Measurements from ENCODE around the gene NRIP2. TPM values are rescaled to one million over a fixed set of nuclear protein-coding genes. Genes with fewer than 3 reads are reported as not detected.

Gene NRIP2
- total RNA-seq (2022; extraction: Qiagen RNA extraction): not detected in 5 replicates

DNA sequence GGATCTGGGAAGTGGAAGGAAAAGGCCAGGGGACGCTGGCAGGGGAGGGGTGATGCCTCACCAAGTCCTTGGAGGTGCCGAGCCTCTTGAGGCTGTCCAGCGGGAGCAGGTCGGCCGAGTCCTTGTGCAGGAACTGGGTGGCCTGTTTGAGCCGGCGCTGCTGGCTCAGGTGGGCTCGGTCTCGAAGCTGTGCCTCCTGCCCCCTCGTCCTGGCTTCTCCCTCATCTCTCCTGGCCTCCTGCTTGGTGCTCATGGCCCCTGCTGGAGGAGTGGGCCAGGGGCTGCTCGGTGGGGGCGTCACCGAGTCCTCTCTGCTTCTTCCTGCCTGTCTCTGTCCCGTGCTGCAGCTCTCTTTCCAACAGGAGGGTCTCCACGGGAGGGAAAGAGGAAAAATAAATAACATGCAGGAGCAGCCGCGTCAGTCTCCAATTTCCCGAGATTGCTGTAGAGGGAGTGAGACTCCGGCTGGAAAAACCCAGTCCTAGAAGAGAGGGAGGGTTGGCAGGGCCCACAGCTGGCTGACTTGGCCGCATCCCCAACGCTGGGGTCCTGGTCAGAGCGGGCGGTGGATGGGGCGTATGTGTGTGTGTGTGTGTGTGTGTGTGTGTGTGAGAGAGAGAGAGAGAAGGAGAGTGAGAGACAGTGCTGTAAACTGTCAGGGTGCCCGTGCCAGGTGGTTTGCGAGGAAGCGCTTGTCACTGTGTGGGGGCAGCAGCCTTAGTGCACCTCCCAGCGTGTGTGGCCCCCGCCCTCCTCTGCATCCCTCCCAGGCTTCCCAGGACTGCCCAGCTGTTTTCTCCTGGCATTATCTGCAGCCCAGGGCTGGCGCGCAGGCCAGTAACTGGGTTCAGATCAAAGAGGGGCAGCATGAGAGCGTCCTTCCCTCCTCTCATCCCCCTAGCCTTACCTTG lies at the start of gene NRIP2:
Gene NRIP2 (minus strand): TSS at position 455 of the 911 bp plus-strand sequence. CDS start 52 bp downstream, at position 403.

GRCh38 chr12:2877047-2877952 lies 42.5 kb upstream of the NRIP2 start, which contains the start of the genes FOXM1 and RHNO1:
TSS of gene FOXM1 (minus strand) at chr12:2877174. CDS start at chr12:2874478, 2,696 bp downstream.
TSS of gene RHNO1 (plus strand) at chr12:2877223. CDS start at chr12:2885367, 8,144 bp downstream.

GRCh38 chr12:2857021-2857431 lies 22.2 kb upstream of the NRIP2 start, which contains the start of gene TEX52:
TSS of gene TEX52 (minus strand) at chr12:2857039. CDS start at chr12:2857026, 13 bp downstream.

DNA sequence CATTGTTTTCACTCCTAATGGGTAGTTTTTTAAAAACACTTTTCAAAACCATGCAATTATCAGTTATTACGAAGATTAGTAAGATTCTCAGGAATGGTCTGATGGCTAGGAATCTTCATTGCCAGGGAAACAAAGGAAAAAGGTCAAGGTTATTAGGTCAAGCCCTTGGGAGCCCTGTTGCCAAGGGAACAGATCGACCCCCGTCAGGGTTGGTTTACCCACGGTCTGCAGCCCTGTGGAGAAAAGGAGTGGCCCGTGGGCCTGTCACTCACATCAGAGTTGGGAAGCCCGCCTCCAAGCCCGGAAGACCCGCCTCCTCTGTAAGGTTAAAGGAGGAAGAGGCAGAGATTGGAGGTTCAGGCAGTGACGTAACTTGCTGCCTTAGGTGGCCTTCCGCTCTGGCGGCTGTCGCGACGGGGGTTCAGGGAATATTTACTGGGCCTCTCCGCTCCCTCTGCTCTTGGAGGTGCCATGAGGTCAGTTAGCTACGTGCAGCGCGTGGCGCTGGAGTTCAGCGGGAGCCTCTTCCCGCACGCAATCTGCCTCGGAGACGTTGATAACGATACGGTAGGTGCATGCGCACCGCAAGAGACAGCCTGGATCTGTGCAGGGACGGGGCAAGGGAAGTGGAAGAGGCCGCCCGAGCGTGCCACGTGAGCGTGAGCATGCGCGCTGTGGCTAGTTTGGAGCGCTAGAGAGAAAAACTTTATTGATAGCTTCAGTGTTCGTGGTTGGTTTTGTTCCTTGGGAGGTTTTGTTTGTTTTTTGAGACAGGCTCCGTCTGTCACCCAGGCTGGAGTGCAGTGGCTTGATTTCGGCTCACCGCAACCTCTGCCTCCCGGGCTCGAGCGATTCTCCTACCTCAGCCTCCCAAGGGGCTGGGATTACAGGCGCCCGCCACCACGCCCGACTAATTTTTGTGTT lies 22.3 kb downstream of the NRIP2 start, which contains the start of gene ITFG2:
Gene ITFG2 (plus strand): TSS at position 379 of the 924 bp plus-strand sequence. CDS start 93 bp downstream, at position 472.

DNA sequence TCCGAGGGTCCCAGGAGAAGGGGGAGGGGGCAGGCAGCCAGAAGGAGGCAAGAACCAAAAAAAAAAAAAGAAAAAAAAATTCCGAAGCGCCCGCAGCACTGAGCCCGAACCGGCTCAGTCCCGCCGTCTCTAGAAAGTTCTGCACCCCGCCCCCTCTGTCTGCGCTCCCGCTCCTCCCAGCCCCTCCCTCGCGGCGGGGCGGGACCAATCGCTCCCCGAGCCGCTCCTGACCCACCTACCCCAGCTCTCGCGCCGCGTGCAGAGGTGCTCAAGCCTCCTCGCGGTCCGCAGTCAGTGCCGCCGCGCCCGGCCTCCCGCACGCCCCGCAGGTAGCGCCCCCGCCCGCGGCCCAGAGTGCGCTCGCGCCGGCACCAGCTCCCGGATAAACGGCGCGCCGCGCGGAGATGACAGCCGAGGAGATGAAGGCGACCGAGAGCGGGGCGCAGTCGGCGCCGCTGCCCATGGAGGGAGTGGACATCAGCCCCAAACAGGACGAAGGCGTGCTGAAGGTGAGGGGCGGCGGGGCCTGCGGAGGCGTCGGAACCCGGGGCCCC lies 40.0 kb downstream of the NRIP2 start, which contains the start of gene FKBP4:
Gene FKBP4 (plus strand): TSS at position 235 of the 554 bp plus-strand sequence. CDS start 170 bp downstream, at position 405.

Other genes starting within 250 kb of the NRIP2 start
- 82.8 to 96.3 TPM (median 94.7 TPM) in 5 replicates for gene FKBP4, start 40.1 kb downstream of the NRIP2 start, total RNA-seq (2022; extraction: Qiagen RNA extraction)
- gene ITFG2, start 22.4 kb downstream of the NRIP2 start, total RNA-seq (2022; extraction: Qiagen RNA extraction): 11.1 to 16.1 TPM (median 14.9 TPM) in 5 replicates
- gene TEX52, start 22.0 kb upstream of the NRIP2 start, total RNA-seq (2022; extraction: Qiagen RNA extraction): not detected in 5 replicates
- gene FOXM1, start 42.1 kb upstream of the NRIP2 start, total RNA-seq (2022; extraction: Qiagen RNA extraction): 86.1 to 93.2 TPM (median 90.9 TPM) in 5 replicates
- gene RHNO1, start 42.2 kb upstream of the NRIP2 start, total RNA-seq (2022; extraction: Qiagen RNA extraction): 44.2 to 47.0 TPM (median 46.3 TPM) in 5 replicates
- gene TULP3, start 55.9 kb upstream of the NRIP2 start, total RNA-seq (2022; extraction: Qiagen RNA extraction): 15.6 to 21.1 TPM (median 18.8 TPM) in 5 replicates
- gene TEAD4, start 124.4 kb upstream of the NRIP2 start, total RNA-seq (2022; extraction: Qiagen RNA extraction): 40.6 to 50.6 TPM (median 48.4 TPM) in 5 replicates
- 42.3 to 58.5 TPM (median 53.0 TPM) in 5 replicates for gene TSPAN9, start 242.3 kb upstream of the NRIP2 start, total RNA-seq (2022; extraction: Qiagen RNA extraction)